HuH-7 (cell line): ENCODE results near the gene WDR48.

Experiments used
- DNase-seq: peaks from one replicate; pipeline ENCODE4 v3.0.0; 2011; ENCODE audit warnings: low spot score

The WDR48 gene

GRCh38 chr3:39124876-39125840 is 73.3 kb downstream of the WDR48 start:
- no peak for DNase-seq

DNA sequence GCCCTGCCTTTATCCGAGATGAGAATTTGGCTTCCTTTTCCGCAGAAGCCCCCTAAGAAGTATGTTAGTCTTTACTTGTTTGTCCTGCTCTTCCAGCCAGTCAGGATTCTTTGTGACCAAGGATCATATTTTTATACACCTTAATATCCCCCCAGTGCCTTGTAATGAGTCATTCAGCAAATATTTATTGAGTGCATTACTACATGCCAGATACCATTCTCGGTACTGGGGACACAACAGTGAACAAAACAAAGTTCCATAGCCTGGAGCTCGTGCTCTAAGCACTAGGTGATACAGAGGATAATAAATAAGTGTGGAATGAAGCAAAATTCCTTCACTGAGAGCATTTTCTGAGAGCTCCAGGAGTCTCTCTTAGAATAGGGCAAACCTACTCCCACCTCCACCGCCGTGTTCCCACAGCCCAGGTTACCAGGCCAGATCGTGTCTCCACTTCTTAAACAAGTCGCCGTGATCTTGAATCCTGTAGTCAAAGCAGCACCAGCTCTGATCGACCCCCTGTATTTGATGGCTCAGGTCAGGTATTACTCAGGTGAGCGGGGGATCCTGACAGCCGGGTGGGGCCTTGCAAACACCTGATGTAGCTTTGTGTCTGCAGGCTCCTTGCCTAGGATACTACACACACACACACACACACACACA is 74.2 kb downstream of the WDR48 start:
- no peak for DNase-seq

DNA sequence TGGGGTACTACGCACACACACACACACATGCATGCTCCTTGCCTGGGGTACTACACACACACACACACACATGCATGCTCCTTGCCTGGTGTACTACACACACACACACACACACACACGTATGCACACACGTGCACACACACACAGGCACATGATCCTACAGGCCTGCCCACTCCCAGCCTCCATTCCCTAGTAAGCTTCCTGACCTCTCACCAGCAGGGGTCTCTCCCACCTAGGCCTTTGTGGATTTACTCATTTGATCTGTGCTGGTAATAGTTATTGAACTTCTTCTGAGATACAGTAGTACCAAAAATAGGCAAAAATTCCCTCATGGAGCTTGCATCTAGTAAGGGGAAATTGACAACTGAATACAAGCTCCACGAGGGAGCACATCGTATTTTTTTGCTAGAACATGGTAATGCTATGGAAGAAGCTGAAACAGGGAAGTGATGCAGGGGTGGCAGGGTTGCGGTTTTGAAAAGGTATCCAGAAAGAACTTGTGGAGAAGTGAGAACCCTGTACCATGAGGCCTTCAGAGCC is 74.8 kb downstream of the WDR48 start:
- DNase-seq = peak; percentile 67

DNA sequence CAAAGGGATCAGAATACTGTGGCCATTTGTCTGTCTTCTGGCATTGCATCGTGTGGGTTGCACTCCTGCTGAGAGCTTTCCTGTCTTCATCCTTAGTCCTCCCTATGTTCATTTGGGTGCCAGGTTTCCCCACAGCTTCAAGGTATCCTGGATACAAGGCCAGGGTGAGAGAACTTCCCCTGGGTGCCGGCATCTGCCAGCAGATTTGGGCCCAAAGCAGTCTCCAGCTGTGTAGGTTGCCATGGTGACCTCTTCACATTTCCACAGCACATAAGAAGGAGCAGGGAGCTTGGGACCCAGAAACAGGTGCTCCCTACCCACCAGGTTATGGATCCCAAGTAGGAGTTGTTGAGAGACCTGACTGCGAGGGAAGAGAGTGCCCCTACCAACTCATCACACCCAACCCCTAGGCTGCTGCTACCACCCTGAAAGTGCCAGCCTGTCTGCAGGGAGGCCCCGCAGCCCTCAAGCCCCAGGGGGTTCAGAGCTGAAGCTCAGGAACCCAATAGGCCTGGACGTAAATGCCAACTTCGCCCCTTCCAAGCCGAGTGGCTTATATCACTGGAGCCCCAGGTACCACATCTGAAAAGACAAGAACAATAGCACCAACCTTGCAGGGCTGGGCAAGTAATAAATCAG is 75.6 kb downstream of the WDR48 start:
- DNase-seq = no peak

DNA sequence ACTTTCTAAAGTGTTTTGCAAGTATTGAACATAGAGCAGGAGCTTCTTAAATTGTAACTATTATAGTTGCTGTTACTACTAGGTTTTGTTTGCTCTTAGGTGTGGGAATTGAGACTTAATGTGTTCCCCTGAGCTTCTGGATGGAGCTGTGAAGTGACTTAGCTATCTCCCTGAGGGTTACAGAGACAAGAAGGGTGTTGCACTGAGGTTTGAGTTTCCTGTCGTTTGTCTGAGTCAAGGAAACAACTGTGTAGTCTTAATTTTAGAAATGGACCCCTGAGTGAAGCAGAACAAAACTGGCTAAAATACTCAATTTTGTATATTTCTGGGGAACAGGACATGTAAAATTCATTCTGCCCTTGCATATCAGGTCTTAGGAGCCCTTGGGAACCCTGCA is 76.1 kb downstream of the WDR48 start:
- DNase-seq = no peak

- no peak for DNase-seq
Observed at GRCh38 chr3:39128951-39129350, 77.1 kb downstream of the WDR48 start.

- DNase-seq = no peak
Observed at GRCh38 chr3:39130026-39130425, 78.2 kb downstream of the WDR48 start.

DNA sequence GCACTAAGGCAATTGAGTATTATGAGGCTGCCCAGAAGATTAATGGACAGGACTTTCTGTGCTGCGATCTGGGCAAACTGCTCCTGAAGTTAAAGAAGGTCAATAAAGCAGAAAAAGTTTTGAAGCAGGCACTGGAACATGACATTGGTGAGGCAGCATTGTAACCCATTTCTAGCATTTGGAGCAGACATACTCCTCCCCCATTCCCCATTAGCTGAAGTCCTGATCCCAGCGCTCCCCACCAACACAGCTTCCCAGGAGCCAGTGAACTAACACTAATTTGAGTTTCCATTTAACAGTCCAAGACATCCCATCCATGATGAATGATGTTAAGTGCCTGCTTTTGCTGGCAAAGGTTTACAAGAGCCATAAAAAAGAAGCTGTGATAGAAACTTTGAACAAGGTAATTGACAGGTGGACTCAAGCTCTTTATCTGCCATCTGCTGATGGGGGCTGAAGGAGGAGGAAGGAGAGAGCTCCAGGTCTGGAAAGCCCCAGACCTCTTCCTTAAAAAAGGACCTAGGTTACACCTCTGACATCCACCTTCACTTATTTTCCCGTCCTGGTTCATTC is 79.0 kb downstream of the WDR48 start:
- no peak for DNase-seq

- no peak for DNase-seq
Observed at GRCh38 chr3:39132096-39133092, 80.6 kb downstream of the WDR48 start.

DNA sequence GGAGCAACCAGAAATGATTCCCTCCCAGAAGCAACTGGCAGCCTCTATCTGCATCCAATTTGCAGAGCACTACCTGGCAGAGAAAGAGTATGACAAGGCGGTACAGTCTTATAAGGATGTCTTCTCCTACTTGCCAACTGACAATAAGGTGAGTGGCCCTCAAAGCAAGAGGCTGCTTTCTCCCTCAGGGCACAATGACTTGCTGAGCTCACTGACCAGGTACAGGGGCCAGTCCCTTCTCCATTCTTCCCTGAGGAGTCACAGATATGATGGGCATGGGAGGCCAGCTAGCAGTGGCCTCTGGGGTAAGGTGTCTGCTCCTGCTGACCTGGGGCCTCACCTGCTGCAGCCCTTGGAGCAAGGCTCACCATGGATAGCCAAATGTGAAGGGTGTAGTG is 81.3 kb downstream of the WDR48 start:
- DNase-seq = no peak

GRCh38 chr3:39133822-39134221 is 82.0 kb downstream of the WDR48 start:
- DNase-seq = no peak

DNA sequence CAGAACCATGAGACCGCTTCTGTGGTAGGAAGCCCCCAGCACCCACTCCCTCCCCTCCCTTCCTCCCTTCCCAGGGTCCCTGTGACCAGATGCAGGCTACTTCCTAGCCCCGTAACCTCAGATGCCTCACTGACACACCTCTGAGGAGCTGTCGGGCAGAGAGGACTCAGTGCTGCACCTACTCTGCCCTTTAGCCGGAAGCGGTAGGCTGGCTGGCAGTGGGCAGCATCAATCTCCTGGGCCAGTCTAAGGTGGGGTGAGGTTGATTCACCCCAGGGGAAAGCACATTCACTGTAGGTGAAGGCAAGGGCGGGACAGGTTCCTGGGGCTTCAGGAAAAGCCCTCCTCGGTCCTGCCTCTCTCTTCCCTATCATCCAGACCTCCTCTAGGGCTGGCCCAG is 82.5 kb downstream of the WDR48 start:
- no peak for DNase-seq

DNA sequence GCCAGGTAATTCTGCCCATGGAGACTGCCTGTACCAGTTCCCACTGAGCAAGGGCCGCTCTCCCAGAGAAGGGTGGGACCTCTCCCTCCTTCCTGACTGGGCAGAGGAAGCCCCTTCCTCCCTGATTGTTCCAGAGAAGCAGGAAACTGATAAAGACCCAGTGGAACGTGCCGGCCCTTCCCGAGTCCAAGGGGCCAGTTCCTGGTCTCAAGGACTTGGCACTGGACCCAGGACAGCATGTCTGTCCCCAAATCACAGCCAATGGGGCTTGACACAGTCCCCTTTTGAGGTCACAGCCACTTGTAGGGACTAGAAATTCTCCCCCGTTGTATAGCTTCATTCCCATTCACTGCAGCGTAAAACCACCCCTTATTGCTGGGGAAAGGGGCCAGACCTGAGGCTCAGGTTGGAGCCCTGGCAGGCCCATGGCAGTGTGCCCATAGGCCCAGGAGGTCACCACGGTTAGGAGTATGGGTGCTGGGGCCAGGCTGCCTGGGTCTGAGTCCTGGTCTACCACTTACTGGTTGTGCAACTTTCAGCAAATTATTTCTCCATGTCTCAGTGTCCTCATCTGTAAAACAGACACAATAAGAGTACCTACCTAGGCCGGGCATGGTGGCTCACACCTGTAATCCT is 83.5 kb downstream of the WDR48 start:
- DNase-seq = no peak

GRCh38 chr3:39136533-39137434 is 85.0 kb downstream of the WDR48 start:
- DNase-seq = no peak

- no peak for DNase-seq
Observed at GRCh38 chr3:39137435-39137936, 85.7 kb downstream of the WDR48 start.

GRCh38 chr3:39137991-39138803 is 86.4 kb downstream of the WDR48 start:
- DNase-seq = no peak

- DNase-seq = no peak
Observed at GRCh38 chr3:39138804-39139415, 87.1 kb downstream of the WDR48 start.

DNA sequence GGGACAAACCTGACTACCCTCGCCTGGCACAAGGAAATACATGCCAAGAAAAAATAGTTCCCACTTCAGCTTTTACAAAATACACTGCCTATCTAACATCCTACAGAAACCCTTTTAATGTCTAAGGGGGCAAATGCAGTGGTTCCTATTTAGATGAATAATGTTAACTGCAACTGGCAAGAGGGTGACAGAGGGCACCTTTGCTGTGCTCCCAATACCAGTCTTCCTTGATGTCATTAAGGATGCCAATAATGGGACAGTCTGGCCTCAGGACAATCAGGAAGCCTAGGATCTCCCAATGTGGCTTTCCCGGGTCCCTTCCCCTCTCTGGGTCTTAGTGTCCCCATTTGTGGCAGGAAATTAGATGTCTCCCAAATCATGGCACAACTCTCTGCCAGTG is 87.6 kb downstream of the WDR48 start:
- DNase-seq = no peak
